HG03460 (cell line): Measurements from ENCODE around the gene SLC39A11.
"Not testable (repeated sequence)": the region's sequence is repeated elsewhere in the genome, so short reads cannot be mapped to it uniquely, and the experiment has no call there.

Source experiments
- ATAC-seq: cut with Tn5 transposase; IDR thresholded peaks from one replicate; pipeline ENCODE4 v1.9.1; 2021; ENCODE audit not compliant: unreplicated experiment

SLC39A11 gene

GRCh38 chr17:73111386-73111785 lies 18.9 kb upstream of the SLC39A11 start:
- ATAC-seq, result no peak

GRCh38 chr17:73107191-73107590 lies 14.7 kb upstream of the SLC39A11 start:
- ATAC-seq, result no peak

GRCh38 chr17:73105431-73105830 lies 12.9 kb upstream of the SLC39A11 start:
- no peak for ATAC-seq

GRCh38 chr17:73104450-73104849 lies 12.0 kb upstream of the SLC39A11 start:
- ATAC-seq, result no peak

DNA sequence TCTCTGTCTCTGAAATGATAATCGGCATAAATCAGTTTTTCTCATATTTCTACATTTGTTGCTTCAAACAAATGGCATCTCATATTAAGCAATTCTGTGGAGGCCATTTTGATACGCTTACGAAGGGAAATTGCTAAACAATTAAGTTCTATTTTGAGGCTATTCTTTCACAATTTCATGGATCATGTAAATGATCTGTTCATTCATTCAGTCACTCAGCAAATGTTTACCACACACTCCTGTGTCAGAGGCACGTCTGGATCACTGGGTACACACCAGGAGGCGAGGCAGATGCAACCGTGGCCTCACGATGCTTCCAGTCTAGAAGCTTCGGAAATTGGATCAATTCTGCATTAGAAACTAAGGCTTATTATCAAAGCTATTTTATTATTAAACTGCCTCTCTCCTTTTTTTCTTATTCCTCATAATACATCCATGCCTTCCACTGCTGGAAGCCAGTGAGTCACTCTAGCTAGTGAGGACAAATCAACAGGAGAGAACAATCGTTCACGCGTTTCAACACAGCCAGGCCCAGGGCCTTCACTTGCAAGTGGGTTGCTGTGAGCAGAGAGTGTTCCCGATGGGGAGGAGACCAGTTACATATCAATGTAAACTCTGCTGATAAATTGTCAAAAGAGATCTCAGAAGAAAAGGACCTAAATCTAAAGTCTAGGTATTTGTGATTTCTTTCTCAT lies 11.3 kb upstream of the SLC39A11 start:
- no peak for ATAC-seq

DNA sequence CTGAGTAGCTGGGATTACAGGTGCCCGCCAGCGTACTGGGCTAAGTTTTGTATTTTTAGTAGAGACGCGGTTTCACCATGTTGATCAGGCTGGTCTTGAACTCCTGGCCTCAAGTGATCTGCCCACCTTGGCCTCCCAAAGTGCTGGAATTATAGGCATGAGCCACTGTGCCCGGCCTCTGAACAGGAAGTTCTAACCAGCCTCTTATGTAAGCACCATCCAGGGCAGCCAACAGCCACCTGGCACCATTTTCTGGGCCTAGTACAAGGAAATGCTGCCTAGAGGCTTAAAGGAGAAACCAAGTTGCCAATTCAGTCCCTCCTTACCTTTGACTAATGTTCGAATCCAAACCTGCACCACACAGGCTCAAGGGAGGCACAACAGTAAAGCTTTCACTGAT lies 8.5 kb upstream of the SLC39A11 start:
- ATAC-seq, result no peak

DNA sequence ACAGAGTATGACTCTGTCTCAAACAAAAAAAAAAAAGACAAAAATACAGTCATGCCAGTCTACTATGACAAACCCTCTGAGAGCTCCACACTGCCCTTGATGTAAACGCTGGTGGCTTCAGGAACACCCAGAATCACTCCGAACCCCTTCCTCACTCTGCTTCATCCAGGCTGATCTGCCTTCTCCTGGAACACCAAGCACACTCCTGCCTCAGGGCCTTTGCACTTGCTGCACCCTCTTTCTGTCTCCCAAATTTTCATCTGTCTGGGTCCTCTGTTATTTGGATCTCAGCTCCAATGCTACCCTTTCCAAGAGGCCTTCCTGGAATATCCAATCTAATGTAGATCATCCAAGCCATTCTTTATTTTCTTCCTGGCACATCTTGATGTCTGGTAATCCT lies 7.9 kb upstream of the SLC39A11 start:
- no peak for ATAC-seq

- no peak for ATAC-seq
Observed at GRCh38 chr17:73099511-73099910, 7.0 kb upstream of the SLC39A11 start.

DNA sequence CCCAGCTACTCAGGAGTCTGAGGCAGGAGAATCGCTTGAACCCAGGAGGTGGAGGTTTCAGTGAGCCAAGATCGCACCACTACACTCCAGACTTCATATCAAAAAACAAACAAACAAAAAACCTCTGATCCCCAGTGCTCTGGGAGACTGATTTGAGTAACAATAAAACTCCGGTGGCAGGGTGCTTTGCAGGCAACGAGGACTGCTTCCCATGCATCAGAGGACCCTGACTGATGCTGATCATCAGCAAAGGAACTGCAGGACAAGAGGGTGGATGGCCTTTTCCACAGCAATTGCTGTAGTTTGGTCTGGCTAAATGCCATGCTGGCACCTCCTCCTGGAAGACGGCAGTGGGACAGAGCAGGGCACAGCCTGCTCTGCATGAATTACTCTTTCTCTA lies 6.4 kb upstream of the SLC39A11 start:
- no peak for ATAC-seq

DNA sequence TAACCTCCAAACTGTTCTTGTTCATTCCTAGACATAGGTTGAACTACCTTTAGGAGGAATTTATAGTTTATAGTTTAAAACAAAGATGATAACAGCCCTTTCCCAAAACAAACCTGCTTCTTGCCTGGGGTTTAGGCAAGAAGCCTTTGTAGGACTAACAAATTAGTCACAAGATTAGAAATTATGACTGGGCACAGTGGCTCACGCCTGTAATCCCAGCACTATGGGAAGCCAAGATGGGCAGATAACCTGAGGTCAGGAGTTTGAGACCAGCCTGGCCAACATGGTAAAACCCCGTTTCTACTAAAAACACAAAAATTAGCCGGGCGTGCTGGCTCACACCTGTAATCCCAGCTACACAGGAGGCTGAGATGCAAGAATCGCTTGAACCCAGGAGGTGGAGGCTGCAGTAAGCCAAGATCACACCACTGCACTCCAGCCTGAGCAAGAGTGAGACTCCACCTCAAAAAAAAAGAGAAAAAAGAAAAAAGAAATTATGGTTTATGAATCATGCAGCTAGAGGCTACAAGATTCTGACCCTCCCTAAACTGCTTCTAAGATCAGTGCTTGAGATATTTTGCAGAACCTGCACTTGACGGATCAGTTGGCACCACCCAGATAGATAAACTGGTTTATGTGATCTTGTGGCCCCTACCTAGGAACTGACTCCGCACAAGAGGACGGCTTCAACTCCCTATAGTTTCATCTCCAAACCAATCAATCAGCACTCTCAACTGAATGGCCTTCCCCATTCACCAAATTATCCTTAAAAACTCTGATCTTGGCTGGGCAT lies 5.7 kb upstream of the SLC39A11 start:
- not testable (repeated sequence) for ATAC-seq

DNA sequence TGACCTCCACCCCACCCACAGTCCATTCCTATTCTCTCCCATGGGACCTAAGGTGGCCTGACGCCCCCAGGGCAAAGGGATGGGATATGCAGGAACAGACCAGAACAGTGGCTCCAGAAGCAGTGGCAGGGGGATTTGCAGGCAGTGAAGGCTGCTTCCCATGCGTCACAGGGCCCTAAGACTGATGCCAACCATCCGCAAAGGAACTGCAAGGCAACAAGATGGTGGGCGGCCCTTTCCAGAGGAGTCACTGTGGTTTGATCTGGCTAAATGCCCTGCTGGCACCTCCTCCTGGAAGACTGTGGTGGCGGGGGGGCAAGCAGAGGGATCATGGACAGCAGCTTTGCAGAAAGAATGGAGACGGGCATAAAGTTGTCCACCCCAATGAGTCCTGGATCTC lies 4.4 kb upstream of the SLC39A11 start:
- ATAC-seq, result no peak

DNA sequence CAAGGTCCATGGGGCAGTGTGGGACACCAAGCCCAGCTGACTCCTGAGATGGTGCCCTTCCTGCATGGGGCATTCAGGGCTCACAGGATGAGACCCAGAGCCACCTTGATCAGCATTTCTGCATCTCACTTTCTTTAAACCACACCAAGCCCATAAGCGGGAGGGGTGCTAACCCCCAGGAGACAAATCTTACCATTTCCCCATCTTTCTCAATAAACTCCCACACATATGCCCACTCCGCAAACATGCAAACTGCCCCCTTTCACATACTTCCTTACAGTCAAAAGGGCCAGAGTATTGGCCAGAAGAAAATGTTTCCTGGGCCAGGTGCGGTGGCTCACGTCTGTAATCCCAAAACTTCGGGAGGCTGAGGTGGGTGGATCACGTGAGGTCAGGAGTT lies 3.7 kb upstream of the SLC39A11 start:
- ATAC-seq, result no peak

GRCh38 chr17:73093286-73093685 lies 798 bp upstream of the SLC39A11 start:
- no peak for ATAC-seq

DNA sequence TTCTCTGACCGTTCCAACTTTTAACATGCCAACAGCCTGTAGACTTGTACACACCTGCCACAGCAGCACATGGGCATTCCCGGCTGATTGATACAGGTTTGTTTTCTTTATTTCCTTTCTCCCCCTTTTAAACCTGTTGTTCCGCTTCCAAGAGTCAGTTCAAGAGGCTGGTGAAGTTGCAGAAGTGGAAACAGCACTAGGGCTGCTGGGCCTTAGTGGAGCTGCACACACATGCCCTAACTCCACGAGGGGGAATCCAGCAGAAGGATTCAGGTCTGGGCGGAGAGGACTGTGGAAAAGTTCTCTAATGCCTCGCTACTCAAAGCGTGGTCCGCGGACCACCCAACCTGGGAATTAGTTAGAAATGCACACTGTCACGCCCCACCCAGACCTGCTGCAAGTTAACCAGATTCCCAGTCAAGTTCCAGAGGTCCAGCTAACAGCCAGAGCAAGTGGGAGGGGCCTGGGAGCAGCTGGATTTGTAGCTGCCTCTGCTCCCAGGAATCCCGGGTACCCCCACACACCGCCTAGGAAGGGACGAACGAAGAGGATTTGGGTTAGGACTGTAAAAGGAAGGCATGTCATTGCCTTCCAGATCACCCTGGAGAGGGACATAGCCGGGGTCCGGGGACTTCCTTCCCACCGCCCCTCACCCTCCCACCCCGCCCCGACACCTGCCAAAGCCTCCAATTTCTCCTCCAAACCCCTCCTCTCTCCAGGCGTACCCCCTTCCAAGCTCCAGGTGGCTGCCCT lies 542 bp downstream of the SLC39A11 start:
- peak; percentile 12 for ATAC-seq

GRCh38 chr17:73091410-73091769 lies 1.1 kb downstream of the SLC39A11 start:
- no peak for ATAC-seq

DNA sequence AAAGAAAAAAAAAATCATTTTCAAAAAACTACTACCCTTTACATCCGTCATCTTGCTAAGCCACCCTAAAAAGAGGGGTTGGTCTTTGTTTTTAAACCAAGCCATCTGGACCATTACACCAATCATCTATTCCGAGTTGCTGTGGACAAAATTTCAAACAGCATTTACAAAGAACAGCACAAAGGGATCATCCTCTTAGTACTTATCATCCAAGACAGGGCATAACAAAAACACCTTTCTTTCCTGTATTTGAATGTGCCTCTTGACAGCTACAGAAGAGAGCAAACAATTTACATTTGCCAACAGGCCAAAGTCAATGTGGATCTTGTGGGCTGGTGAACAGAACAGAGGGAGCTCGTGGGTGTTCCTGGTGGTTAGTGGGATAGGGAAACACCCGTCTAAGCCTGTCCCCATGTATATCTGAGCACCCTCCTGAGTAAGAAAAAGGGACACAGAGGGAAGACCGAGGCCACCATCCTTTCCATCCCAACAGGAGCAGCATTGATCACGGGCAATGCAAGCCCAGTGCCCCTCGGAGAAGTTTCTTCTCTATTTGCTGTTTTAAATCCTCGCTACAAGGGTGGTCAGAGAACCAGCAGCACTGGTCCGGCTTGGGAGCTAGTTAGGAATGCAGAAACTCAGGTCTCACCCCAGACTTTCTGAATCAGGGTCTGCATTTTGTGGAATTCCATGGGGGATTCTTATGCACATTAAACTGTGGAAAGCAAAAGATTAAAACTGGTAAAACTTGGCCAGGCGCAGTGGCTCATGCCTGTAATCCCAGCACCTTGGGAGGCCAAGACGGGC lies 1.9 kb downstream of the SLC39A11 start:
- ATAC-seq, result no peak

- ATAC-seq, result no peak
Observed at GRCh38 chr17:73089322-73090317, 2.9 kb downstream of the SLC39A11 start.

GRCh38 chr17:73088561-73088960 lies 3.9 kb downstream of the SLC39A11 start:
- no peak for ATAC-seq

- no peak for ATAC-seq
Observed at GRCh38 chr17:73083432-73083831, 9.1 kb downstream of the SLC39A11 start.

GRCh38 chr17:73074566-73074965 lies 17.9 kb downstream of the SLC39A11 start:
- no peak for ATAC-seq
